Caco-2 (cell line): ENCODE measurements around the gene CFAP299. TPM values are rescaled to one million over a fixed set of nuclear protein-coding genes. Genes with fewer than 3 reads are reported as not detected.

ENCODE experiments used
- BruUV-seq: library from RNA; stranded (reverse); fragments of 400-500 nt; replicated peaks from 2 replicates; lab custom pipeline; 2021; lab: Mats Ljungman, UMichigan
- CTCF ChIA-PET: fragments of 300-600 bp; sonication (Branson Sonifier 250); formaldehyde crosslinking; loops from one replicate; lab custom pipeline; 2022; ENCODE audit warnings: antibody characterized with exemption; lab: Charles Lee
- POLR2A ChIA-PET: fragments of 300-600 bp; sonication (Branson Sonifier 250); formaldehyde crosslinking; loops from one replicate; lab custom pipeline; 2022; ENCODE audit warnings: antibody characterized with exemption; lab: Charles Lee
- DNase-seq, 2 experiments: peaks; one replicate each; pipeline versions ENCODE4 v3.0.0 to v3.0.0-alpha.2; 2020 to 2022
- H3K27me3 ChIP-seq: replicated peaks from 2 replicates; pipeline ENCODE4 v1.6.0; 2011; ENCODE audit warnings: low read length; ENCODE audit not compliant: control insufficient read depth, insufficient read depth
- H3K36me3 ChIP-seq: 2 replicates; pipeline ENCODE4 v1.5.1; 2011; ENCODE audit warnings: low read length; ENCODE audit not compliant: control insufficient read depth, insufficient read depth
- H3K4me1 ChIP-seq: fragments of 250-450 bp; sonication (Bioruptor Pico); 2 replicates; pipeline ENCODE4 v1.5.1; 2020; ENCODE audit warnings: mild to moderate bottlenecking
- H3K4me3 ChIP-seq: 2 replicates; pipeline ENCODE4 v1.5.1; 2011; ENCODE audit warnings: low read depth, mild to moderate bottlenecking, control low read depth, low read length
- H3K9me3 ChIP-seq: fragments of 250-450 bp; sonication (Bioruptor Pico); 2 replicates; pipeline ENCODE4 v1.5.1; 2020; ENCODE audit warnings: mild to moderate bottlenecking, moderate library complexity
- H3K27ac Mint-ChIP-seq: one replicate; pipeline ENCODE4 v1.8.0; 2022; ENCODE audit warnings: mixed read lengths; ENCODE audit not compliant: unreplicated experiment
- H3K27me3 Mint-ChIP-seq: one replicate; pipeline ENCODE4 v1.8.0; 2022; ENCODE audit warnings: mixed read lengths; ENCODE audit not compliant: insufficient read depth, unreplicated experiment
- H3K36me3 Mint-ChIP-seq: one replicate; pipeline ENCODE4 v1.8.0; 2022; ENCODE audit warnings: mild to moderate bottlenecking, mixed read lengths; ENCODE audit not compliant: insufficient read depth, unreplicated experiment
- H3K4me1 Mint-ChIP-seq: one replicate; pipeline ENCODE4 v1.8.0; 2022; ENCODE audit warnings: low read depth, mixed read lengths; ENCODE audit not compliant: unreplicated experiment
- H3K4me3 Mint-ChIP-seq: one replicate; pipeline ENCODE4 v1.8.0; 2022; ENCODE audit warnings: mild to moderate bottlenecking, moderate library complexity, mixed read lengths; ENCODE audit not compliant: unreplicated experiment
- H3K9me3 Mint-ChIP-seq: one replicate; pipeline ENCODE4 v1.8.0; 2022; ENCODE audit warnings: mixed read lengths; ENCODE audit not compliant: unreplicated experiment
- intact Hi-C: fragments of 100-400 bp; cut with micrococcal nuclease; formaldehyde crosslinking; loops from one replicate; pipeline ENCODE4 v1.10.0; 2022; ENCODE audit not compliant: unreplicated experiment
- total RNA-seq: library from RNA; stranded (reverse); gene quantifications from 2 replicates; pipeline ENCODE4 v1.2.3, GENCODE V29; 2022
- TF ChIP-seq, protein P1 (sequence below), 2 experiments: fragments of 200-600 bp in 1 of 2; IDR thresholded peaks; 1 replicate in 1 of 2; 2 replicates in 1 of 2; pipeline versions ENCODE4 v1.5.1 to v1.8.0; 2011 to 2022; ENCODE audit warnings: antibody characterized with exemption in 1 of 2, control low read depth in 1 of 2, inconsistent platforms in 1 of 2, low read depth in 1 of 2, low read length in 1 of 2, mild to moderate bottlenecking in 1 of 2, moderate library complexity in 1 of 2; ENCODE audit not compliant: insufficient read depth in 1 of 2, severe bottlenecking in 1 of 2, unreplicated experiment in 1 of 2

The CFAP299 gene
- total RNA-seq, 1 experiment from 2014 or later = not detected

DNA sequence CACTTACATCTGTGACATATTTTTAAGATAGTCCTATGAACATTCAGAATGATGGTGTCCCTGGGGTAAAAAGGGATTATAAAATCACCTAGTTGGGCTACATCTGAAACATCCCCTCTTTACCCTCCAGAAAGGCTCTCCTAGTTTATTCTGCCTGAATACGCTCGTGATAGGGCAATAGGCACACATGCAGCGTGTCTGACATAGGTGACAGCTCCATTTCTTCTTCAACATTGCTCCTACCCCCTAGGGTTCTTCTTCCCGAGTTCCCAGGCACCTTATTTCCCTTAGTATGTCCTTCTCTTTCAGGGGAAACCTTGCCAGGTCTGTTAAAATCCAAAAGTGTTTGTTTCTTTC is 27.1 kb upstream of the CFAP299 start:
- H3K27me3 Mint-ChIP-seq = peaks cover 9% of the 10 kb centered on the region
- TF ChIP-seq, protein P1, sequence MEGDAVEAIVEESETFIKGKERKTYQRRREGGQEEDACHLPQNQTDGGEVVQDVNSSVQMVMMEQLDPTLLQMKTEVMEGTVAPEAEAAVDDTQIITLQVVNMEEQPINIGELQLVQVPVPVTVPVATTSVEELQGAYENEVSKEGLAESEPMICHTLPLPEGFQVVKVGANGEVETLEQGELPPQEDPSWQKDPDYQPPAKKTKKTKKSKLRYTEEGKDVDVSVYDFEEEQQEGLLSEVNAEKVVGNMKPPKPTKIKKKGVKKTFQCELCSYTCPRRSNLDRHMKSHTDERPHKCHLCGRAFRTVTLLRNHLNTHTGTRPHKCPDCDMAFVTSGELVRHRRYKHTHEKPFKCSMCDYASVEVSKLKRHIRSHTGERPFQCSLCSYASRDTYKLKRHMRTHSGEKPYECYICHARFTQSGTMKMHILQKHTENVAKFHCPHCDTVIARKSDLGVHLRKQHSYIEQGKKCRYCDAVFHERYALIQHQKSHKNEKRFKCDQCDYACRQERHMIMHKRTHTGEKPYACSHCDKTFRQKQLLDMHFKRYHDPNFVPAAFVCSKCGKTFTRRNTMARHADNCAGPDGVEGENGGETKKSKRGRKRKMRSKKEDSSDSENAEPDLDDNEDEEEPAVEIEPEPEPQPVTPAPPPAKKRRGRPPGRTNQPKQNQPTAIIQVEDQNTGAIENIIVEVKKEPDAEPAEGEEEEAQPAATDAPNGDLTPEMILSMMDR (IDR thresholded peaks at IDR 0.05; ENCODE audit: insufficient read depth in 1 of 2, low read depth in 1 of 2, low read length in 1 of 2, severe bottlenecking in 1 of 2, unreplicated experiment in 1 of 2) = no peak
- Histone ChIP-seq H3K36me3 (no peaks in the 10 kb centered on the region), H3K9me3 (no peaks in the 10 kb centered on the region), H3K27me3 (no peaks in the 10 kb centered on the region), H3K4me3 (no peak overlapping the region), H3K4me1 (no peaks in the 10 kb centered on the region)
- no TSS peak for BruUV-seq
- POLR2A ChIA-PET = no interaction called here
- intact Hi-C loops = no loop called here
- no peak overlapping the region for H3K27ac Mint-ChIP-seq
- no peaks in the 10 kb centered on the region for H3K9me3 Mint-ChIP-seq
- no peak for DNase-seq
- CTCF ChIA-PET = interaction anchor here (0.5 kb wide), 1 partner anchor 27 kb away, joined by 4 read pairs; the partner anchor contains the start of gene CFAP299
- H3K4me3 Mint-ChIP-seq = no peak overlapping the region
- no peaks in the 10 kb centered on the region for H3K36me3 Mint-ChIP-seq
- no peaks in the 10 kb centered on the region for H3K4me1 Mint-ChIP-seq

DNA sequence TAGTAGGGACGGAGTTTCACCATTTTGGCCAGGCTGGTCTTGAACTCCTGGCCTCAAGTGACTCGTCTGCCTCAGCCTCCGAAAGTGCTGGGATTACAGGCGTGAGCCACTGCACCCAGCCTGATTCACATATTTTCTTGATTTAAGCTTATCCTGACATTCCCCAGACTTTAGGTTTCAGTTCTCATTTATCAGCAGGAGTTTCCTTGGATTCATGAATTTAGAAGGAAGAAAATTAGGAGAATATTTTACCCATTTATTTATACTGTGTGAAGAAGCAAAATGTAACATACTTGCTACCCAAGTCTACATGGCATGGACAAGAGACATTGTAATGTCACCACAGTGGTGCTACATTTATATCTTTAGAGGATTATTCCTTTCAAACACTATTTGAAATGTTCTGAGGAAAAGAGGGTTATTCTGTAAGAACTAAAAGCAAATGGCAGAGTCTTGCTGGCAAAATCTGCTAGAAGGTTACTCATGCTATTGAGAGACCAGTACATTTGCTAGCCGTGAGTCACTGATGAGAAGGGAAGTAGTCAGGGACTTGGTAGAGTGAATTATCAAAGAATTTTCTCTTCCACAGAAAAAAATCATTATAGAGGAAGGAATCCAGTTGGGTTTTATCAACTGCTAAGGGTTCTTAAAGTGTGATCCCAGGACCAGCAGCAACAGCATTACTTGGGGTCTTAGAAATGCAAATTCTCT is 26.1 kb upstream of the CFAP299 start:
- H3K9me3 Mint-ChIP-seq = no peaks in the 10 kb centered on the region
- H3K4me1 ChIP-seq = no peaks in the 10 kb centered on the region
- intact Hi-C loops = no loop called here
- H3K36me3 ChIP-seq = no peaks in the 10 kb centered on the region
- H3K27ac Mint-ChIP-seq = no peak overlapping the region
- no peaks in the 10 kb centered on the region for H3K36me3 Mint-ChIP-seq
- DNase-seq = no peak
- BruUV-seq = no TSS peak
- ChIA-PET CTCF (no interaction called here), POLR2A (no interaction called here)
- H3K4me1 Mint-ChIP-seq = no peaks in the 10 kb centered on the region
- peaks cover 9% of the 10 kb centered on the region for H3K27me3 Mint-ChIP-seq
- H3K4me3 ChIP-seq = no peak overlapping the region
- H3K4me3 Mint-ChIP-seq = no peak overlapping the region
- no peaks in the 10 kb centered on the region for H3K9me3 ChIP-seq
- H3K27me3 ChIP-seq = no peaks in the 10 kb centered on the region
- TF ChIP-seq, protein P1 (IDR thresholded peaks at IDR 0.05; ENCODE audit: insufficient read depth in 1 of 2, low read depth in 1 of 2, low read length in 1 of 2, severe bottlenecking in 1 of 2, unreplicated experiment in 1 of 2) = no peak

DNA sequence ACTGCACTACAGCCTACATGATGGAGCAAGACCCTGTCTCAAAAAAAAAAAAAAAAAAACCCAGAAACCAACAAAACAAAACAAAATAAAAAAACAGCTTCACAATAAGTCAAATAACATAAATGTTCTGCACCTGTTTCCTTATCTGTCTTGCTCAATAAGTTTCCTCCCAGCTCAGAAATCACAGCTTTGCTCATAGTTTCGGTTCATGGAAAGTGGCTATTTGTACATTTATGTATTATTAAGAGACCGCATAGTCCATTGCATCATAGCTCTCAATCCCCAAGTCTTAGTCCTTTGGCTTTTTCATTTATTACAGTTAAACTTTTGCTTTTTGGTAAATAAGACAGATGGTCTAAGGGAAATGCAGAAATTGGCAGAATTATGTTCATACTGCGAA is 24.4 kb upstream of the CFAP299 start:
- Mint-ChIP-seq H3K9me3 (no peaks in the 10 kb centered on the region), H3K4me3 (no peak overlapping the region), H3K36me3 (no peaks in the 10 kb centered on the region), H3K4me1 (no peaks in the 10 kb centered on the region), H3K27me3 (peaks cover 9% of the 10 kb centered on the region), H3K27ac (no peak overlapping the region)
- CTCF ChIA-PET = no interaction called here
- H3K4me1 ChIP-seq = no peaks in the 10 kb centered on the region
- no TSS peak for BruUV-seq
- no peaks in the 10 kb centered on the region for H3K27me3 ChIP-seq
- DNase-seq = no peak
- intact Hi-C loops = no loop called here
- TF ChIP-seq, protein P1 (IDR thresholded peaks at IDR 0.05; ENCODE audit: insufficient read depth in 1 of 2, low read depth in 1 of 2, low read length in 1 of 2, severe bottlenecking in 1 of 2, unreplicated experiment in 1 of 2) = no peak
- POLR2A ChIA-PET = no interaction called here
- no peaks in the 10 kb centered on the region for H3K9me3 ChIP-seq
- no peak overlapping the region for H3K4me3 ChIP-seq
- no peaks in the 10 kb centered on the region for H3K36me3 ChIP-seq
